HG03457 (cell line): ENCODE results near the gene P2RY1.
"Not testable (repeated sequence)": the region's sequence is repeated elsewhere in the genome, so short reads cannot be mapped to it uniquely, and the experiment has no call there.

ENCODE experiments used
- ATAC-seq: cut with Tn5 transposase; IDR thresholded peaks from one replicate; pipeline ENCODE4 v1.9.1; 2021; ENCODE audit warnings: moderate number of reproducible peaks; ENCODE audit not compliant: unreplicated experiment

Gene P2RY1

DNA sequence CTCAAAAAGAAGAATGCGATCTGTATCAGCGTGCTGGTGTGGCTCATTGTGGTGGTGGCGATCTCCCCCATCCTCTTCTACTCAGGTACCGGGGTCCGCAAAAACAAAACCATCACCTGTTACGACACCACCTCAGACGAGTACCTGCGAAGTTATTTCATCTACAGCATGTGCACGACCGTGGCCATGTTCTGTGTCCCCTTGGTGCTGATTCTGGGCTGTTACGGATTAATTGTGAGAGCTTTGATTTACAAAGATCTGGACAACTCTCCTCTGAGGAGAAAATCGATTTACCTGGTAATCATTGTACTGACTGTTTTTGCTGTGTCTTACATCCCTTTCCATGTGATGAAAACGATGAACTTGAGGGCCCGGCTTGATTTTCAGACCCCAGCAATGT lies 1.3 kb downstream of the P2RY1 start:
- ATAC-seq, result no peak

DNA sequence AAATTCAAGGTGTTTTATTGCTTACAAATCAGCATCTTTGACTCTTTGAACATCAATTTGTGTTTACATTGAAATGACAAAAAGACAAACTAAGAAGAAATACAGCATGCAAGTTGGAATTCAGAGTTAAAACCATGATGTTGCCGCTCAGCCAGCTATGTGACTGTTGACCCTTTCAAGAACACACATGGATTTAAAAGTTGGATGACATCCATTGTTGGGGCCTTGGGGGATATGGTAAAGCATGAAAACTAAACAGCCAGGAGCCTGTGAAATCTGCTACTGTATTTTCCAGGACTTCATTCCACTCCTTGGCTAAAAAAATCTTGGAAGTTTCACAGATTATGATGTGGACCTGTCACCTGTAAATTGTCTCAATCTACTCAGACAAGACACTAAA lies 4.6 kb downstream of the P2RY1 start:
- ATAC-seq, result no peak

DNA sequence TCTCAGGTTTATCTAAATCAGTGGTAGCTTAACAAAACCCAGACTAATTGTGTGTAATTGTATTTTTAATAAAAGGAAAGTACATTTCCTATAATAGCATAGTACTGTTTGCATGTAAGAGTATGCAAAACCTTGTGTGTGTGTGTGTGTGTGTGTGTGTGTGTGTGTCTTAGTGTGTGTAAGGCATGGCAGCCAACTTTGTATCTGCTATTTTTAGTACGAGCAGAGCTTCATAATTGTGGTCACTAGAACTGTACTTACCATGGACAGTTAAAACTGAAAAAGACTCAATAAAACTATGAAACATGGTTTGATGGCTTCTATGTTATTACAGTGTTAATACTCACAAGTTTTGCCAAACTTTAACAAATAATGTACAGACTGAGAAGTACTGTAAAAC lies 6.2 kb downstream of the P2RY1 start:
- ATAC-seq, result no peak

DNA sequence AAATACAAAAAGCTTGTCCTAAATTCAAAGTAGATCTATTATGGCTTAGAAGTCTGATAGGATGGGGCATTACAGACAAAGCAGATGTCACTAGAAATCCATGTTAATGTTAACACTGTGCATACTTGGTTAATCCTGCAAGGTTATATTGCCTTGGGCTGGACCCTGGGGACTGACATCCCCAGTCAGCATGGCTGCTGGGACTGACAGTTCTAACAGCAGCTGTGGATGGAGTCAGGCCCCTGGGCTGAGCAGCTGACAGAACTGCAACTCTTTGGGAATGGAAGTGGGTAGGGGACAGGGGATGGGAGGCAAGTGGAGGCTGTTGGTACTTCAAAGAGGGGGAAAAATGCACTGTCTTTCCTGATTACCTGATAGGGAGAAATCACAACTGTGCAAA lies 7.5 kb downstream of the P2RY1 start:
- ATAC-seq, result no peak

DNA sequence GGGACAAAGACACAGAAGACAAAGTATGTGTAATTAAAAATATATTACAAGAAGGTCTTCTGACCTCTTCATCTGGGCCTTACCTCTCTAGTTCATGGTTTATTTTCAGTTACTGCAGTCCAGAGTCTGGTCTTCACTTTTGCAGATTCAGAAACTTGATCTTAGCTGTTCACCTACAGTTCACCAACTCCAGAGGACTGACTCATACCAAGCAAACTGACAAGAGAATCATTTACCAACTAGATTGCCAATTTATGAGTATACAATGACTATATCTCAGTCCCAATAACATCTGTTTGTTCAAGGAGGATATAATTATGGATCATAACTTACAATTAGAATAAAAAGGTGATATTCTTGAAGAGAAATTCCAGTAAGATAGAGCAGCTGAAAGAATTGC lies 9.0 kb downstream of the P2RY1 start:
- no peak for ATAC-seq

DNA sequence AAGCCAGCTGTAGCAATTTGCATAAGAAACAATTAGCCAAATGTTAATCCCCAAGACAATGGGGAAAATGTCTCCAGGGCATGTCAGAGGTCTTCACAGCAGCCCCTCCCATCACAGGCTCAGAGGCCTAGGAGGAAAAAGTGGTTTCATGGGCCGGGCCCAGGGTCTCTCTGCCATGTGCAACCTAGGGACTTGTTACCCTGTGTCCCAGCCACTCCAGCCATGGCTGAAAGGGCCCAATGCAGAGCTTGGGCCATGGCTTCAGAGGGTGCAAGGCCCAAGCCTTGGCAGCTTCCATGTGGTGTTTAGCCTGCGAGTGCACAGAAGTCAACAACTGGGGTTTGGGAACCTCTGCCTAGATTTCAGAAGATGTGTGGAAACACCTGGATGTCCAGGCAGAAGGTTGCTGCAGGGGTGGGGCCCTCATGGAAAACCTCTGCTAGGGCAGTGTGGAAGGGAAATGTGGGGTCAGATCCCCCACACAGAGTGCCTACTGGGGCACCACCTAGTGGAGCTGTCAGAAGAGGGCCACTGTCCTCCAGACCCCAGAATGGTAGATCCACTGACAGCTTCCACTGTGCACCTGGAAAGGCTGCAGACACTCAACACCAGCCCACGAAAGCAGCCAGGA lies 11.8 kb downstream of the P2RY1 start:
- not testable (repeated sequence) for ATAC-seq

DNA sequence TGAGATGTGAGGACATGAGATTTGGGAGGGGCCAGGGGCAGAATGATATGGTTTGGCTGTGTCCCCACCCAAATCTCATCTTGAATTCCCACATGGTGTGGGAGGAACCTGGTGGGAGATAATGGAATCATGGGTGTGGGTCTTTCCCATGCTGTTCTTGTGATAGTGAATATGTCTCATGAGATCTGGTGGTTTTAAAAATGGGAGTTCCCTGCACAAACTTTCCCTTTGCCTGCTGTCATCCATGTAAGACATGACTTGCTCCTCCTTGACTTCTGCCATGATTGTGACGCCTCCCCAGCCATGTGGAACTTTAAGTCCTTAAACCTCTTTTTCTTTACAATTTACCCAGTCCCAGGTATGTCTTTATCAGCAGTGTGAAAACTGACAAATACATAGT lies 12.7 kb downstream of the P2RY1 start:
- not testable (repeated sequence) for ATAC-seq

DNA sequence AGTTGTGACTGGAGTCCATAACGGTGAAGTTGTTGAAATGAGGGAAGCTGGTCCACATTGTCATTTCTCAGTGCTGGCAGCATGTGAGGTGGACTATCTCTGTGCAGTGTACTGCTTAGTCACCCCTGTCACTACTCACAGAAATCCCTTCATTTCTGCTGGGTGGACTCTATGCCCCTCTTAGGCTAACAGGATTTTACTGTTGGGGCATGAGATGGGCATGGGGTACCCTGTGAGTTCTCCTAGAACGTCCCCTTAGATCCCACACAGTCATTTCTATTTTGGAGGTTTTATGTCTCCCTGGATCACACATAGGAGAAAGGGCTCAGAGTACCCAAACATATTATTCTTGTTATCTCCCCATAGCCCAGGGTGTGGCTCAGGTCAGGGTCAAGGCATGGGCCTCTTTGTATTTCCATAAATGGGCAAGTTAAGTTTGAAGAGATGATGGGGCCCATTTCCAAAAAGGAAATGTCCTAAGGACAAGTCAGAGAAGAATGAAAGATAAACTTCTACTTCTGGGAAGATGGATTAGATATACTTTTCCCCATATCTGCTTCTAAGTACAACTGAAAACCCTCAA lies 15.2 kb downstream of the P2RY1 start:
- no peak for ATAC-seq

DNA sequence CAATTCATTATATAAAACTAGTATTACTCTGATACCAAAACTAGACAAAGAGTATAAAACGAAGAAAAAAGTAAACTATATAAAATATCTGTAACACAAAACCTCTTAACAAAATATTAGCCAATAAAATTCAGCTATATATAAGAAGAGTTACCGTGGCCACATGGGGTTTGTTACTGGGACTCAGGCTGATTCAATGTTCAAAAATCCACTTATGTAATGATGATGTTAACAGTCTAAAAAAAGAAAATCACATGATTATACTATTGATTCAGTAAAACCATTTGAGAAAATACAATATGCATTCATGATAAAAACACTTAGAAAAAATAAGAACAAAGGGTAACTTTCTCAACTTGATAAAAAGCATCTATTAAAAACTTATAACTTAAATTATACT lies 18.3 kb downstream of the P2RY1 start:
- ATAC-seq, result no peak

DNA sequence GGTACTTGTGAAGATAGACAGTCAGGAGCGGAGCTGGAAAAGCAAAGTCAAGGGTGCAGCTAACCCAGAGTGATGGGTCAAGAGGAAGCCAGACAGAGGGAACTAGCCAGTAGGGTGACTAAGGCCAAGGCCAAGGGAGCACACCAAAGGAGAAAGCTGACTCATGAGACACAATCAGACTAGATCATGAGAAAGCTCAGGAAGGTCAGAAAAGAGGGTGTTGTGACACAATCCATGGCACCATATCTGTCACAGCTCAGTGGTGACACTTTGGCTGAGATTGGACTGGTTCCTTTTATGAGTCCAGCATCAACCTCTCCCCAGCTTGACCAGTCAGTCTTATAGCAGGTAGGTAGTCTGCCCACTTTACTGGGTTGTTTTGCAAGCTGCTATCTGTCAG lies 22.2 kb downstream of the P2RY1 start:
- ATAC-seq, result no peak

DNA sequence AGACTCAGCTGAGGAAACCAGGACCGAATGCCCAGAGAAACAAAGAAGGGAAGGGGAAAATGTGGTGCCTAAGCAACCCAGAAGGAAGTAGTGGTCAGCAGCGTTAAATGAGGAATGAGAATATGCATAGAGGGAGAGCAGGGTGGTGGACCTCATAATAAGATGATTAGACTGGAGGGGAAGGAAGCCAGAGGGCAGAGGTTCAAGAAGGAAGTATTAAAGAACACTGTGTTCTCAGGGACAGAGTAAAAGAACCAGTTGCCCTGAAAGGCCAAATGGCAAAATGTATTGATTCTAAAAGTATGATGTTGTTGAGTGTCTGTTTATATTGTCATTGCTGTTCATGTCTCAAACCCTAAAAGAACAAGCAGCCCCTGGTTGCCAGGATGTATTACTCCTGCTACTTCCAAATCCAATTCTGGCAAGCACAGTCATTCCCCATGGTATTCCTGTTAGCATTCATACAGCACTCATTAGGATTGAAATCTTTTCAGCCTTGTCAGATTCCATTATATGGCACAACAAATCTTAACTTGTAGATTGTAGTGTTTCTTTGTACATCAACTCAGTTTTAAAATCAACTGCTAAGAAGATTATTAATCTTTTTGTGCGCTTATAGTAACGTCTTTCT lies 23.4 kb downstream of the P2RY1 start:
- no peak for ATAC-seq

DNA sequence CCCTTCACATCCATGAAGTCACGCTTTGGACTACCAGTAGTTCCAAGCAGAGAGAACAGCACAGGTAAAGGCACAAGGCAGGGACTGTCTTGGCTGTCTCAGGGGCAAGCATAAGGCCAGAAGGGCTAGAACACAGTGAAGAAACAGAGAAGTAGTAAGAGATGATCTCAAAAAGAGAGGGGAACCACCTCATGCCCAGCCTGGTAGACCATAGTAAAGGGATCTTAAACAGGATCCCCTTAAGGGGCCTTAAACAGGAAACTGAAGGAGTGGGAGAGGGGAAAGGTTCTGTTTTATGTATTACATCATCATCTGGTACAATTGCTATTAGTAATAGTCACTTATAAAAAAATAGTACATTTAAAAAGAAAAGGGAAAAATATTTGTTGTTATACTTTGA lies 25.8 kb downstream of the P2RY1 start:
- ATAC-seq, result no peak

DNA sequence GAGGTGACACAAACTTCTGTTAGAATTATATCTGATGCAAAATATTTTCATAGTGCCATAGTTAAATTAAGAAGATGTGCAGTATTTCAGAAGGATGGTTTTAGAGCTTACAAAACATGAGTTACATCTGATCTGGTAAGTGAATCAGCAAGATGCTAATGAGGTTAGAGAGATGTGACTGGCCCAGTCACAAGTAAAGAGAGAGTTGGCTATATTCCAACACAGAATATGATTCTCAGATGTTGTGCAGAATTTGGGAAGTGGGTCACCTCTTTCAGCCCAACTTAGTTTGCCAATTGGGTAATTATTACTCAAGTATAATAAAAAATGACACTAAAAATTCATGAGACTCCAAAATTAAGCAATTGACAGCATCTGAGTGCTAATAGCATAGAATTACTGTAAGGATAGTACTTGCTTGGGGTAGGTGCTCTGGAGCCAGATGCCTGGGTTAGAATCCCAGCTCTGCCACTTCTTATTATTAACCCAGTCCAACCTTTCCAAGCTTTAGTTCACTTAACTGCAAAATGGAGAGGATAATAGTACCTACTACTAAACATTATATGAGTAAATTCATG lies 30.8 kb downstream of the P2RY1 start:
- ATAC-seq, result no peak

DNA sequence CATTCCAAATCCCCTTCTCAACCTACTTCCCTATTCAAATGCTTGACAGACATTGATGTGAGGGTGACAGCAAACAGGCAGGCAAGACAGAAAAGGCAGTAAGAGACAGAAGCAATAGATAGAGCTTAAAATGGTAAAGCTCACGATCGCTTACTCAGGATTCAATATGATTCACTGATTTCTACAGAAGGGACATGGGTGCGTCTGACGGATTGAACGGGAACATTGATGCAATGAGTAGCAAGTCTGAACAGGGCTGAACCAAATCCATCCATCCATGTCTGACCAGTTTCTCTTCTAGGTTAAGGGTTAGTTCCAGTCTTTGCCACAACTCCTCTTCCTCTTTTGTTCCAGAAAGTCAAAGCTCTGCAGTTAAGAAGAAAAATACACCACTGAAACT lies 35.1 kb downstream of the P2RY1 start:
- no peak for ATAC-seq

DNA sequence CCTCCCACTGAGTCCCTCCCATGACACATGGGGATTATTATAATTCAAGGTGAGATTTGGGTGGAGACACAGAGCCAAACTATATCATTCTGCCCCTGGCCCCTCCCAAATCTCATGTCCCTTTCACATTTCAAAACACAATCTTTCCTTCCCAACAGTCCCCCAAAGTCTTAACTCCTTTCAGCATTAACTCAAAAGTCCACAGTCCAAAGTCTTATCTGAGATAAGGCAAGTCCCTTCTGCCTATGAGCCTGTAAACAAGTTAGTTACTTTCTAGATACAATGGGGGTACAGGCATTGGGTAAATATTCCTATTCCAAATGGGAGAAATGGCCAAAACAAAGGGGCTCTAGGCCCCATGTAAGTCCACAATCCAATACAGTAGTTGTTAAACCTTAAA lies 38.4 kb downstream of the P2RY1 start:
- ATAC-seq, result not testable (repeated sequence)

DNA sequence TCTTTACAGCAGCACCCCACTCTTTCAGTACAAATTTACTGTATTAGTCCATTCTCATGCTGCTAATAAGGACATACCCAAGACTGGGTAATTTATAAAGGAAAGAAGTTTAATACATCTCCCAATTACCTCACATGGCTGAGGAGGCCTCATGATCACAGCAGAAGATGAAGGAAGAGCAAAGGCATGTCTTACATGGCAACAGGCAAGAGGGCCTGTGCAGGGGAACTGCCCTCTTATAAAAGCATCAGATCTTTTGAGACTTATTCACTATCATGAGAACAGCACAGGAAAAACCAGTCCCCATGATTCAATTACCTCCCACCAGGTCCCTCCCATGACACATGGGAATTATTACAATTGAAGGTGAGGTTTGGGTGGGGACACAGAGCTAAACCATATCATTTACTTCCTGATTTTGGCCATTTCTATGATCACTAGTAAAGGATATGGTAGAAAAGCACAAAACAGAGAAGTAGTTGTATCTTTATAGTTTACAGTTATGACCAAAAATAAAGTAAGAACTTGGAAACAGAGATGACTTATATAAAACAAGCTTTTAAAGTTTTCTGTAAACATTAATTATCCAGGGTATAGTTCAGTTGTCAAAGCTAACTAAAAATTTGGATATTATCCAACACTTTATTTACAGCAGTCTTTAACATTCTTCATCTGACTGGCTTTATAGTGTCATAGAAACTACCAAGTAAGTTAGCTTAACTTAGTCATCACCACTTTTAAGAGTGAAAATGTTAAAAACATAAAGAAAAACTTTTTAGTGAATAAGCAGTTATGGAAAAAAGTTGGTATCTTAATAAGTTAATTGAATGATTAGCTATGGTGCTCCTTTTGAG lies 40.2 kb downstream of the P2RY1 start:
- no peak for ATAC-seq

DNA sequence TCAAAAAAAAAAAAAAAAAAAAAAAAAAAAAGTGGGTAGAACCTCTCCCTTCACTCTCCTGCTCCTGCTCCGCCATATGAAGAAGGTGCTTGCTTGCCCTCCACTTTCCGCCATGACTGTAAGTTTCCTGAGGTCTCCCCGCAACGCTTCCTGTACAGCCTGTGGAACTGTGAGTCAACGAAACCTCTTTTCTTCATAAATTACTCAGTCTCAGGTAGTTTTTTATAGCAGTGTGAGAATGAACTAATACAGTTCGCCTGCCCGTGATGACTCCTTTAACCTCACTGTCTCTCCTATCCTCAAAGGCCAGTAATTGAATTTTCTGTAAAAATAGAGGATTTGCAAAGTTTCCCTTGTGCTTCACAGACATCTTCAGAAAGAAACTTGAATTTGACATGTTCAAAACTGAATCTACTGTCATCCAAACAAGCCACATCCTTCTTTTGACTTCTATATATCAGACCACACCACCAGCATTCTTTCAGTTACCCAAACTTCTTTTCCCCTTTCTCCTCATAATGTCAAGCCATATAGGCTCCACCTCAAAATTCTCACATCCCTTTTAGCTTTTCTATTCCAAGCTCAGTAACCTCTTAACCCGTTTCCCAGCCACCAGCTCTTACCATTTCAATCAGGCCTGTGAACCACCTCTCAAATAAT lies 44.3 kb downstream of the P2RY1 start:
- ATAC-seq, result no peak

DNA sequence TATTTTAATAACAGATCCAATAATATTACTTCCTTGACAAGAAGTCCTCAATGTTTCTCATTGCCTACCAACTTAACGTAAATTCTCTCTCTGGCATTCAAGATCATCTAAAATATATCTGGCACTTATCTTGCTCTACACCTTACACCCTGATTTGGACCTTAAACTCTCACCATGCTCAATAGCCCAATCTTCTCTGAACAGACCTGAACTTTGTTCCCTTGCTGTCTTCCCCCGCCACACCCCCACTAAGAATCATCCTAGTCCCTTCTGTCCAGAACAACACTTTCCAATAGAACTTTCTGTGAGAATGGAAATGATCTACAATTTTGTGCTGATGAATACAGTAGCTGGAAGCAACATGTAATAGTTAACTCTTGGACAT lies 44.9 kb downstream of the P2RY1 start:
- ATAC-seq, result no peak

DNA sequence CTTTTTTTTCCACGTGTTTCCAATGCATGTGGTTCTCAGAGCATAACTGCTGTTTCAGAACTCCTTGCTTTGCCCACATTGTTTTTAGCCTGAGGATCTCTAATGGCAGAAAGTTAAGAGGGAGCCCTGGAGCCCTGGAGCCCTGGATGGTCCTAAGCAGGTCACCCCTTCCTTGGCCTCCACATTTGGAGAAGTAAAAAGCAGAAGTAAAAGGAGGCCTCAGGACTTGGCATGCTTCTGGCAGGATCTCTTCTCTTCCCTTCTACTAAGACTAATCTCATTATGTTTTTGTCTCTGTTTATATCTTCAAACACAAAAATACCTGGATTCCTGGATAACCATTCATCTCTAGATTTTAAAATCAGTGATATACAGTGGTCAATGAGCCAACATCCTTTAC lies 50.1 kb downstream of the P2RY1 start:
- no peak for ATAC-seq
